Neutrophil (primary cell): ENCODE measurements around the gene TMEM234.

ENCODE experiments used
- H3K27ac ChIP-seq: fragments of 200-600 bp; sonication (generic); 2 replicates; pipeline ENCODE4 v1.5.1; 2016; ENCODE audit warnings: mild to moderate bottlenecking, moderate library complexity
- H3K27me3 ChIP-seq: fragments of 200-600 bp; sonication (generic); 2 replicates; pipeline ENCODE4 v1.6.0; 2016; ENCODE audit warnings: mild to moderate bottlenecking
- H3K36me3 ChIP-seq: fragments of 200-600 bp; sonication (generic); 2 replicates; pipeline ENCODE4 v1.5.1; 2017
- H3K4me1 ChIP-seq, 2 experiments: fragments of 200-600 bp in 1 of 2; sonication (generic) in 1 of 2; 1 replicate in 1 of 2; 2 replicates in 1 of 2; pipeline versions ENCODE4 v1.5.1 to v1.6.1; 2013 to 2016; ENCODE audit warnings: low read depth in 1 of 2, low read length in 1 of 2, mild to moderate bottlenecking in 1 of 2, moderate library complexity in 1 of 2; ENCODE audit not compliant: control insufficient read depth in 1 of 2, insufficient read depth in 1 of 2
- H3K4me3 ChIP-seq, 2 experiments: fragments of 200-600 bp in 1 of 2; sonication (generic) in 1 of 2; 1 replicate in 1 of 2; 2 replicates in 1 of 2; pipeline ENCODE4 v1.5.1; 2013 to 2016; ENCODE audit warnings: low read depth in 1 of 2, low read length in 1 of 2, mild to moderate bottlenecking in 1 of 2, moderate library complexity in 1 of 2
- H3K9me3 ChIP-seq: fragments of 200-600 bp; sonication (generic); 2 replicates; pipeline ENCODE4 v1.5.1; 2016
- TF ChIP-seq, protein P1 (sequence below): fragments of 200-600 bp; sonication (generic); IDR thresholded peaks from 2 replicates; pipeline ENCODE4 v1.5.1; 2016; ENCODE audit warnings: antibody characterized with exemption

The TMEM234 gene

DNA sequence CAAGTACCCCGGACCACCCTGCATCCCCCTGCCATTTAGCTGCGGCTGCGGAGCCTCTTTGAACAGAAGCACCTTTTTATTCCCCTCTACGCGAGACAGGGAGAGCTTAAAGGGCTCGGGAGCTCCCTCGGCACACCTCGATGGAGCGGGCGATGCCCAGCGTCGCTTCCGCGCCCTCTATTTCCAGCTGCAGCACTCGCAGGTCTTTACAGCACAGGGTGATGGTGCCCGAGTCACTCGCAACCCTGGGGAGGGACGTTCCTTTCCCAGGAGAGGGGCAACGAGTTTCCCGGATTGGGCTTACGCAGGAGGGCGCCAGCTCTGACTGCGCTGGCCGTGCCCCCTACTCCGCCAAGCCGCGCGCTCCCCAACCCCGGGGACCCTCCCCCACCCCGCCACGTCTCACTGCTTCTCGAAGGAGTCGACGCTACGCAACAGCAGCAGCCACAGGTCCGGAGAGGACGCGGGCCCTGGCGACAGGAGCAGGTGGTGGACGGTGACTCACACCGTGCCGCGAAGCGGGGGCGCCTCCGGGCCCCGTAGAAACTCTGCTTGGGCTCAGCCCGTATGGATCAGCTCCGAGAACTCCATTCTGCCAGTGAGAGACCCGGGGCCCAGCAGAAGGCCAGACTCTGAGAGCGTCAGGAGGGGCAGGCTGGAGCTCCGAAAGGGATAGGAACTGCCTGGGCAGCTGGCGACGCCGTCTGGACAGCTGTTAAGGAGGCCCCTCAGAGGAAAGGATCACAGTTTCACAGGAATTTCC, 19.0 kb upstream of the TMEM234 start:
- Histone ChIP-seq H3K4me3 (peak overlapping the region; percentile 28 to 31), H3K9me3 (no peaks in the 10 kb centered on the region), H3K27ac (no peak overlapping the region), H3K4me1 (peaks cover 21 to 22% of the 10 kb centered on the region in 2 experiments), H3K27me3 (peaks cover 50% of the 10 kb centered on the region), H3K36me3 (no peaks in the 10 kb centered on the region)
- TF ChIP-seq, protein P1, sequence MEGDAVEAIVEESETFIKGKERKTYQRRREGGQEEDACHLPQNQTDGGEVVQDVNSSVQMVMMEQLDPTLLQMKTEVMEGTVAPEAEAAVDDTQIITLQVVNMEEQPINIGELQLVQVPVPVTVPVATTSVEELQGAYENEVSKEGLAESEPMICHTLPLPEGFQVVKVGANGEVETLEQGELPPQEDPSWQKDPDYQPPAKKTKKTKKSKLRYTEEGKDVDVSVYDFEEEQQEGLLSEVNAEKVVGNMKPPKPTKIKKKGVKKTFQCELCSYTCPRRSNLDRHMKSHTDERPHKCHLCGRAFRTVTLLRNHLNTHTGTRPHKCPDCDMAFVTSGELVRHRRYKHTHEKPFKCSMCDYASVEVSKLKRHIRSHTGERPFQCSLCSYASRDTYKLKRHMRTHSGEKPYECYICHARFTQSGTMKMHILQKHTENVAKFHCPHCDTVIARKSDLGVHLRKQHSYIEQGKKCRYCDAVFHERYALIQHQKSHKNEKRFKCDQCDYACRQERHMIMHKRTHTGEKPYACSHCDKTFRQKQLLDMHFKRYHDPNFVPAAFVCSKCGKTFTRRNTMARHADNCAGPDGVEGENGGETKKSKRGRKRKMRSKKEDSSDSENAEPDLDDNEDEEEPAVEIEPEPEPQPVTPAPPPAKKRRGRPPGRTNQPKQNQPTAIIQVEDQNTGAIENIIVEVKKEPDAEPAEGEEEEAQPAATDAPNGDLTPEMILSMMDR = no peak

DNA sequence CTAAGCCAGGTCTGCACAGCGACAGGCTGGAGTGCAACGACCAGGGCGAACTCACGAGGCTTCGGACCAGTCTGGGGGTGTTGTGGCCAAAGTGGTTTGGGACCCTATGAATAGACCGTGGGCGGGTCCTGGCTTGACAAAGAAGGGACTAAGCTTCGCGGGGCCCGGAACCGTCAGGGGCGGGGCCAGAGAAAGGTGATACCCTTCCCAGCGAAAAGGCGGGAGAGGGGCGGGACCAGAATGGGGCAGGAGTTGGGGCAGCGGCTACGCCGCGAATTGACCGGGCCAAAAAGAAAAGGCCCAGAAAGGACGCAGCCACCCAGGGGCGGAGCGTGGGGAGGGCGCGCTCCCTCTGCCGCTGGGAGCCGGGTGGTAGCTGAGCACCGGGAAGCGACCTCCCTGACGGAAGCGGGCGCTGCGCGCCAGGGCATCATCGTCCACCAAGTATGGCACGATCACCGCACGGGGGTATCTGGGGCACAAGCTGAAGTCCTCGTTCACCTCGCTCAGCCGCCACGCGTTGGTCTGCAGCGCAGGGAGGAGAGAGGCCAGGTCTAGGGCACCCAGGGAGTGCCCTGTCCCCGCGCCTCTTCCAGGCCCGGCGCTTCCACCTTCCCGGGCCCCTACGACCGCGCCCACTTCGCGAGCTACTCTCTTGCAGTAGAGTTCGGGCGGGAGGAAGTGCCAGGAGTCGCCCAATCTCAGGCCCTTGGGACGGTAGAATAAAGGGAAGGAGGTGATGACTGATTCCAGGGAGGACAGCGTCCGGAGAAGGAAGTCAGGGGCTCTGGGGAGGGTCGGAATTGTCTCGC, 18.2 kb upstream of the TMEM234 start:
- Histone ChIP-seq H3K27ac (no peak overlapping the region), H3K4me3 (peak overlapping the region; percentile 28 to 31), H3K36me3 (no peaks in the 10 kb centered on the region), H3K27me3 (peaks cover 50% of the 10 kb centered on the region), H3K4me1 (peaks cover 21 to 22% of the 10 kb centered on the region in 2 experiments), H3K9me3 (no peaks in the 10 kb centered on the region)
- TF ChIP-seq, protein P1 = no peak

DNA sequence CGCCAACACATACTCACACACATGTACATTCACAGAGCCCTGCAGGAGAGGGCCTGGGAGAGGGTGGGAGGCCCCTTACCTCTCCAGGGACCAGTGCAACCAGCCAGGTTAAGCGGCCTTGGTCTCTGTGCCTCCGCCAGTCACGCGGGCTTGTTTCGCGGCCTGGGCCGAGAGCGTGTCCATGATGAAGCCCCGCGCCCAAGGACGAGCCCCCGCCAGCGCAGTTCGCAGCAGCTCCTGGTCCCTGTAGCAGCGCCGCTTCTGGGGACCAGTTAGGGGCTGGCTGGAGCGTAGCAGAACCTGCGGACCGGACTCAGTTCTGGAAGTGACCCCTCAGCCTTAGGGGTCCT, 17.6 kb upstream of the TMEM234 start:
- TF ChIP-seq, protein P1 = no peak
- no peak overlapping the region for H3K4me3 ChIP-seq

DNA sequence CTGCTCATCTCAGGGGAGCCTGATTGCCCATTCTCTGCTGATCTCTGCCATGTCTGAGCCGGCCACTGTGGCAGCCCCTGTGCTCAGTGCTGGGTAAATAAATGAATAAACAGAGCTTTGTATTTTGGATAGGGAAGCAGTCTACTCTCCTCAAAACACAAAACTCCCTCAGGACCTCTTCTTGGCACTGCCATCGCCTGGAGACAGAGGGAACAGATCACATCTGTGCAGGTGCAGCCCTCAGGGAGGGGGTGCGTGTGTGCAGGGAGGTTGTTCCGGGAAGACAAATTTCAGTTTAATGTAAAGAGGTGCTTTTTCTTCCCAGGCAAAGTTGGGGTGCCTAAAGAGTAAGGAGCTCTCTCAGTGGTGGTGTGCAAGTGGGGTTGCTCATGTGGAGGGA, 17.2 kb upstream of the TMEM234 start:
- peaks cover 50% of the 10 kb centered on the region for H3K27me3 ChIP-seq
- H3K4me1 ChIP-seq = peaks cover 21 to 22% of the 10 kb centered on the region in 2 experiments
- no peak overlapping the region for H3K4me3 ChIP-seq
- TF ChIP-seq, protein P1 = no peak
- H3K9me3 ChIP-seq = no peaks in the 10 kb centered on the region
- no peak overlapping the region for H3K27ac ChIP-seq
- no peaks in the 10 kb centered on the region for H3K36me3 ChIP-seq

More for the DNA sequence above, 17.6 kb upstream of the TMEM234 start:
- Histone ChIP-seq H3K27me3 (peaks cover 50% of the 10 kb centered on the region), H3K27ac (no peak overlapping the region), H3K9me3 (no peaks in the 10 kb centered on the region), H3K4me1 (peaks cover 21 to 22% of the 10 kb centered on the region in 2 experiments), H3K36me3 (no peaks in the 10 kb centered on the region)

DNA sequence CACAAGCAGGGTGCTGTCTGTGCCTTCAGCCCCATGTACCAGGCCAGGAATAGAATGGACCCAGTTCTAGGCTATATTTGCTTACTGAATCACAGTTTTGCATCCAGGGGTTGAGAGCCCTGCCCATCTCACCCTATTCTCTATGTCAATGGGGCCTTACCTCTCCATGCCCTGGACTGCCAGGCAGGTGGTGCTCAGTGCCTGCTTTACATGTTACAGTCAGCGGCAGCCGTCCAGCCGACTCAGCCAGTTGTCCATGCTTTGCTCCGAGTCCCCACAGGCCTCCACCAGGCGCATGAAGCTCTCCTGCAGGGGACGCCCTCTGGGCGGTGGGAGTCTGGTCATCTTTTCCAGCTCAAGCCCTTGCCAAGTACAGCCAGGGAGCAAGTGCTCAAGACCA, 12.6 kb upstream of the TMEM234 start:
- peaks cover 24% of the 10 kb centered on the region for H3K36me3 ChIP-seq
- TF ChIP-seq, protein P1 = no peak

More for the DNA sequence above, 12.6 kb upstream of the TMEM234 start:
- Histone ChIP-seq H3K4me3 (no peak overlapping the region), H3K9me3 (no peaks in the 10 kb centered on the region), H3K27me3 (peaks cover 16% of the 10 kb centered on the region), H3K4me1 (peaks cover 0 to under 1% of the 10 kb centered on the region in 2 experiments), H3K27ac (no peak overlapping the region)
